T-helper 2 cell treated with Interferon-gamma antibody and Interleukin-4, amounts not matched to agents 100 ng/mL and 5 ng/mL, for 36 hours (primary cell): Measurements from ENCODE around the gene ALKAL2. TPM values are rescaled to one million over a fixed set of nuclear protein-coding genes. Genes with fewer than 3 reads are reported as not detected.

Experiments used
- intact Hi-C: fragments of 100-400 bp; cut with micrococcal nuclease; formaldehyde crosslinking; loops from one replicate; pipeline ENCODE4 v1.15.1; 2023
- total RNA-seq: library from RNA; stranded (reverse); gene quantifications from 2 replicates; pipeline ENCODE4 v1.2.3, GENCODE V29; 2022

Gene ALKAL2
- total RNA-seq, 1 donor from 2014 or later: 0.80 TPM

DNA sequence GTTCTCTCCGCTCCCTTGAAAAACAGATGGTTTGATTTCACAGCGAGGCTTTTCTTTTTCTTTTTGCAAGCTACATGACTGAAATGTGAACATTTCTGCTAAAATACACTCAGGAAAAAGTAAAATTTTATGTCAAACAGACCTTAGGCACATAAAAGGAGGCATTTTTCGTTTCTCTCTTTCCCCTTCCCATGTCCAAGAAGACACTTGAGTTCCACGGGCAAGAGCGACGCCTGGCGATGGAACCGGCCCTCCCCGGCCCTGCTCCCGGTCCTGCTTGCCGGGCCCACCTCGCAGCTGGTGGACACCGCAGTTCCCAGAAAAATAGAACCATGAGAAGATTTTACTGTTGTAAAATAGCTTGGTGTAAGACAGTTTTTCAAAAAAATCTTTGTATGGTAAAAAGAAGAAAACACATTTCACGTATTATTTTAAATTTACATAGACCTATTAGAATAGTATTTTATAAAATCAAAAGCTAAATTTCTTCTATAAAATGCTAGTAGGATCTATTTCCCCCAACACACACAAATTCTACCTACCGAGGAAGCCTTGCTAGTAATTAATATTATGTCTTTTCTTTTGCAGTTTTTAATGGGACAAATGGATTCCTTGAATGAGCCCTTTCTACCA is 2.3 kb upstream of the ALKAL2 start:
- intact Hi-C loops: no loop called here

DNA sequence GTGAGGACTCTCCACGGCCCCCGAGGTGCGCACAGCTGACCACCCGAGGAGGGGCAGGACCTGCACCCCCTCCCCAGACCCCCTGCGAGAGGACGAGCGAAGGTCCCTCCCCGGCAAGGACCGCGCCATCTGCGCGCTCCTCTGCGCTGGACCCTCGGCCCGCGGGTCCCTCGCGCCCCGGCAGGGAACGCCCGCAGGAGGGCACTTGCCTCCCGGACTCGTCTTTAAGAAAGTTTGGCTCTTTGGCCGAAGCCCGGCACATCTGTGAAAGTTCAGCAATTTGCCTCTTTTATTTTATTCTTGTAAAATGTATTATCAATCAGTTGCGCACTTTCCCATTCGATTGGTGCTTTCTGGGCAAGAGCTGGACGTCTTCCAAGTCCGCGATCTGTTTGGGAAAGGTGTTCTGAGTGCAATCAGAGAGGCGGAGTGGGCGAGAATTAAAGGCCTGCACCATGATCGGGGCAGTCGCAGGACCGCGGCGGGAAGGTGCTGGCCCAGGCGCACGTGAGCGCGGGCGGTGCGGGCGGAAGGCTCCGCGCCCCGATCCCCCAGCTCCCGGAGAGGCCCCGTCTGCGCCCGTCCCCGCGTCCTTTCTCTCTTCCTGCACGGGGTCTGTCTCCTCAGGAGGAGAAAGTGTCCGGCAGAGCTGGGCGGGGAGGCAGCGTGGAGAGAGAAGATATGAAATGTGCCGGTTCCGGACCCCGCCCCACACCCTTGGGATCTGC is 1.6 kb upstream of the ALKAL2 start:
- intact Hi-C loops: no loop called here

- intact Hi-C loops: no loop called here
These were observed 969 bp upstream of the ALKAL2 start for GRCh38 chr2:288758-289361.

GRCh38 chr2:287471-287885 is 413 bp downstream of the ALKAL2 start:
- intact Hi-C loops: loop anchor here (2.0 kb wide), 1 partner anchor 23 kb away; the partner anchor contains the start of genes ACP1 and SH3YL1

GRCh38 chr2:286774-287392 is 1.0 kb downstream of the ALKAL2 start:
- intact Hi-C loops: loop anchor here (2.0 kb wide), 1 partner anchor 22 kb away; the partner anchor contains the start of genes ACP1 and SH3YL1

- intact Hi-C loops: loop anchor here (2.0 kb wide), 1 partner anchor 21 kb away; the partner anchor contains the start of genes ACP1 and SH3YL1
These were observed 1.9 kb downstream of the ALKAL2 start for GRCh38 chr2:286035-286434.

- intact Hi-C loops: no loop called here
These were observed 2.4 kb downstream of the ALKAL2 start for GRCh38 chr2:285531-285930.

- intact Hi-C loops: no loop called here
These were observed 2.9 kb downstream of the ALKAL2 start for GRCh38 chr2:284896-285492.

GRCh38 chr2:283996-284794 is 3.7 kb downstream of the ALKAL2 start:
- intact Hi-C loops: no loop called here

DNA sequence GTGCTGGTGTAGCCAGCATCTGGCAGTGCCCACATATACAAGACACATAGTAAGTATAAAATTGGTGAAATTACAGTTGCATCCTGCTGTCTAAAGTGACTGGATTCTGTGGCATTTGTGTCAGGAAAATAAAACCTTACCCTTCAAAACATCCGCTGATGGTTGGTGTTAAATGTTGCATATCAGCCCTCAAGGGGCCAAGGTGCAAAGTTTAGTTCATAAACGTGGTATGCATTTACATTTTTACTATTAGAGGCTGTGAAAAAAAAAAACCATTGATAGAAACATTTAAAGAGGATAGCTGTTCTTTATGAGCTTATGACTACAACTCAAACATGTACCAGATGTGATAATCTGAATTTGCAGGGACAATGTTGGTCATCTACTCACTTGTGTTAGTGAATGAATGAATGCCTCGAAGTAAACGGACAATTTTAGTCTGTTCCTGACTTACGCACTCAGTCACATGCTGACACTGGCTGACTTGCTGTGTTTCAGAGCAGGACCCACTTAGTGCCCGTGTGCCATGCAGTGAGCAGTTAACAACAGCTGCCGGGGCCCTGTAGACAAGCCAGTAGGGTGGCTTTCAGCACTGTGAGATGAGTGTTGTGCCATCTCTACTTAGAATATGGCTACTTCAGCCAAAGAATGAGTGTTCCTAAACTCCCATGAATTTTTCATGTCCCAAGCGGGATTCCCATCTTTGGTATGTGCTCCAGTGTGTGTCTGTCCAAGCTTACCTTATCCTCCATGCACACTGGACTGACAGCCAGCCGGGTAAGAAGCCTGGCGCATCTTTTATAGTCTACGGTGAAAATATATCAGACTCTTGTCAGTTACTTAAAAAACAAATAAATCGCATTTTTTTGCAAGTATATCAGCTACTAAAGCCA is 5.3 kb downstream of the ALKAL2 start:
- intact Hi-C loops: no loop called here

GRCh38 chr2:281381-281780 is 6.5 kb downstream of the ALKAL2 start:
- intact Hi-C loops: no loop called here

- intact Hi-C loops: no loop called here
These were observed 7.2 kb downstream of the ALKAL2 start for GRCh38 chr2:280650-281110.

DNA sequence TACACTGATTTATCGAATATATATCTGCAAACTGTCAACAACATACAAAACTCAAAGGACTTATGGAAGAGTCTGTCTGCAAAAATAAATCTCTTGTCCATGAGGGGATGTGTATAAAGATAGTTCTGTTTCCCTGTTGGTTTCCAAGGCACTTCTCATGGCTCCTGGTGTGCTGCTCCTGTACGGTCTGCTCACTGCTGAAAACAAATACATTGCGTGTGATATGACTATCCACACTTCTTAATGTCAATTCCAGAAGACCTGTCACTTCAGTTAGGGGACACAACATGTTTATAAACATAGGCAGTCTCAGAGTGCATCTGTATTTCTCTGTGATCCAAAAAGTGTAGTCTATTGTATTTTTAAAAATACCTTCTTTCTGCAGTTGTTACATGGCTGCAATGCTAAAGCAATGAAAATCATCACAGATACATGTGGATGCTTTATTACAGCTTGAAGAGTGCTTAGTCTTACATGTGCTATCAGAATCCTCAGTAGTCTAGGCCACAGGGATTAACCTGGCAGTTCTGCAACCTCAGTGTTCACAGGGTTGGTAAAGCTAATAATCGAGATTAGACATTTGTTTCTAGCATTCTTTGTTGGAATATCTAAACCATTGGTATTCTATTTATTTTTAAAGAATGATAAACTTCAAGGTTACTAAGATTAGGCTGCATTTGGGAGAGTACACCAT is 7.8 kb downstream of the ALKAL2 start:
- intact Hi-C loops: no loop called here

DNA sequence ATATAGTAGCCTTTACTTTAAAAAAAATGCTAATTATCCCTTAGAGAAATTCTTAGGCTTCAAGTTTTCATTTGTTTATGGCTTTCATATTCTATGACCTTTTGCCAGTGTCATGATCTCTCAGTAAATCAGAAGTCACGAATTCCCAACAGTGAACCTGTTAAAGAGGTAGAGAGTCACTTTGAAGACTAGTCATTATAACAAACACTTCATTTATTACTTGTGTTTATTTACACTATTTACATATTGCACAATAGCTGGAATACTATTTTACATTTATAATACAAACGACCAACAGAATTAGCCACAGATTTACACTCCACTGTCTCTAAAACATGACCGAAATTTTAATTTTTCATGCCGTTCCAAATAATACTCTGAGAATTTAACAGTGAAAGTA is 8.5 kb downstream of the ALKAL2 start:
- intact Hi-C loops: no loop called here

- intact Hi-C loops: no loop called here
These were observed 9.0 kb downstream of the ALKAL2 start for GRCh38 chr2:278927-279320.

DNA sequence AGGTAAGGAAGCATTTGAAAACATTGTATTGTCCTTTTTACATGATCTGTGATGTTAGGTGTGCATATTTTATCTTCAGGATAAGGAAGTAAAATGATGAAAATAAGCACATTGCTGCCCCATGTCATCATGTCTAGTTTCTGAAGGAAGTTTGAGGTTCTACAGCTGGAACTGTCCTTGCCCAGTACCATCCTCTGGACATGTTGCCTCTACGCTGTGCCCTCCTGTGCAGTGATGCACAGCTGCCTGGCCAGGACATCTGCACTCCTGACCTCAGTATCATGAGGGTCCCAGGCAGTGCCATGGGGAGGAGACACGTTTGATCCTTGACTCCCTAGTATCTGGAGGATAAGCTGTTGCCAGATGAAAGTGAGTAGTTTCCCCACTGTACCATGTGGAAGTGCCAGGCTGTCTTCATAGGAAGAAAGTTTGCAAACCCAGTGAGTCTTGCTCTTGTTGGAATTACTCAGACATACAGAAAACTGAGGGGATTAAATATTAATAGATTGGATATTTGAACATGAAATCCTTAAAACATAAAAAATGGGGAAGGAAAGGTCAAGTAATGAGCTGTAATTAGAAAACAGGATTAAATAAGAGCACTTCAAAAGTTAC is 9.5 kb downstream of the ALKAL2 start:
- intact Hi-C loops: no loop called here

GRCh38 chr2:275466-275865 is 12.4 kb downstream of the ALKAL2 start:
- intact Hi-C loops: no loop called here

- intact Hi-C loops: no loop called here
These were observed 13.4 kb downstream of the ALKAL2 start for GRCh38 chr2:274503-274902.

- intact Hi-C loops: no loop called here
These were observed 14.6 kb downstream of the ALKAL2 start for GRCh38 chr2:273333-273732.
